WTC11 (cell line): ENCODE results near the gene BICRA.

Experiments
- CTCF ChIP-seq: fragments of 200-600 bp; IDR thresholded peaks from 2 replicates; pipeline ENCODE4 v1.8.0; 2022; ENCODE audit warnings: antibody characterized with exemption
- USF2 ChIP-seq: sonication (generic); formaldehyde crosslinking; IDR thresholded peaks from 2 replicates; pipeline ENCODE4 v1.8.1; 2023; ENCODE audit warnings: mild to moderate bottlenecking, missing genetic modification reagents, moderate library complexity

- no peak for TF ChIP-seq USF2 (CRISPR knock-in tag)
- no peak for TF ChIP-seq CTCF
These were observed 92.2 kb downstream of the BICRA start for GRCh38 chr19:47700934-47701716.
